ENCODE results near the gene TIE1.

DNA sequence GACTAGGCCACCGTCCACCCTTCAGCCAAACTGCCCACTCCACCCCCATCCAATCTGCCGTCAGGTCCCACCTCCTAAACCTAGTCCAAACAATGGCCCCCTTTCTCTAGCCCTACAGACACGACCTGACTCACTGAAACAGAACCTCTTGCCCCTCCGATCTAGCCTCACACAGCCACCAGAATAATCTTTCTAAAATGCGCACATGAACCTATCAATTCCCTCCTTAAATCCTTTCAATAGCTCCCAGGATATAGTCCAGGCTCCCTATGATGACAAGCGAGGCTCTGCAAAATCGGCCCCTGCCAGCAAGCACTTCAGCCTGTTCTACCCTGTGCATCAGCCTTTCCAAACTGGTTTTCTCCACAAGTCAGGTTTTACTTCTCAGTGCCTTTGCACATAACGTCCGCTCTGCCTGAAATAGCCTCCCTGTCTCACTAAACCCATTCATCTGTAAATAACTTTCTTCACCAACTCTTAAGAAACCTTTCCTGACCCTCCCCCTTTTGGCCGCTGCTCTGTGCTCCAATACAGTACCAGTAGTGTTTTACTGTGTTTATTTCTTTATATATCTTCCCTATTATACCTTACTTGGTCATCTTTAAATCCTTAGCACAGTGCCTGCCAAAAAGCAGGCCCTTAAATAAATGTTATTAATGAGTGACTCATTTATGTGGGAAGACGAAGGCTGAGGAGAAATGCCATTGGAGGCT lies 49.0 kb downstream of the TIE1 start:
- TF ChIP-seq POLR2AphosphoS5 (IDR thresholded peaks at IDR 0.05; ENCODE audit: borderline replicate concordance, low read depth, low read length) (no peak), EZH2 (IDR thresholded peaks at IDR 0.05) (no peak)
